Measurements from ENCODE around the gene CABP7. TPM values are rescaled to one million over a fixed set of nuclear protein-coding genes. Genes with fewer than 3 reads are reported as not detected.

Gene CABP7
- total and polyA plus RNA-seq, 2 of the 8 experiments (the other 6 are each of a cell fraction or from before 2014, with no cell fraction given), result 0.20 to 0.36 TPM

DNA sequence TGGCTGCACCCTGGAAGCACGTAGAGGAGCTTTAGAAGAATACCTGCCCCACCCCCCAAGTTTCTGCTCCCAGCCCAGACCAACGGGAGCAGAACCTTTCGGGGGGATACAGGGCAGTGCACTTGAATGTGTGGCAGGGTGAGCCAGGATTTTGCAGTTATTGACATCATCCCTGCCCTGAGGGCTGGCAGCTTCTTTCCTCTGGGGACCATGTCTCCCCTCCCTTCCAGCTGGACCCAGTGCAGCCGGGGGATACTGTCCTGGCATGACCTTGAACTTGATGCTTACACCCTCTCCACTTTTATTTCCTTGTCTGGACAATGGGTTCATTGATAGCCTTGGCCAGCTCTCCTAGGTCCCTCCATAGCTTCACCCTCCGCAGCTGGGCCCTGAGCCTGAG, 4.1 kb upstream of the CABP7 start:
- CTCF ChIA-PET (ENCODE audit: partially characterized antibody), result interaction anchor here (0.9 to 4.1 kb wide), 11 partner anchors 8 to 289 kb away, joined by 3 to 25 read pairs (median 5); no protein-coding TSS in a partner anchor
- Histone ChIP-seq H3K23me2 (ENCODE audit: low read depth, low read length) (peaks cover 3% of the 10 kb centered on the region; the same call in 1 of the 2 replicates), H2AK5ac (ENCODE audit: low read depth, low read length) (no peak overlapping the region), H3K4me2 (ENCODE audit: insufficient read depth in 1 of 2, low read depth in 2 of 2, low read length in 2 of 2) (no peak overlapping the region), H4K91ac (replicated peaks; ENCODE audit: insufficient read length, low read length) (no peak overlapping the region), H2BK5ac (ENCODE audit: low read depth, low read length) (no peak overlapping the region), H3K56ac (replicated peaks; ENCODE audit: insufficient read length, low read depth, low read length) (no peak overlapping the region), H3K79me1 (ENCODE audit: low read depth, low read length) (no peaks in the 10 kb centered on the region; the same call in 1 of the 2 replicates), H3K4me1 (replicated peaks in 1 of 4; ENCODE audit: control insufficient read depth in 3 of 4, insufficient read depth in 4 of 4, low read length in 3 of 4) (peaks cover 0 to 5% (median 3%) of the 10 kb centered on the region in 4 experiments; a peak in 5 of 7 replicates), H3K23ac (ENCODE audit: insufficient read length) (no peak overlapping the region), H3K27ac (ENCODE audit: low read depth, low read length) (no peak overlapping the region), H3K4me3 (ENCODE audit: extremely low read depth in 1 of 4, insufficient read depth in 2 of 4, low read depth in 3 of 4, low read length in 4 of 4) (no peak overlapping the region), H4K5ac (ENCODE audit: insufficient read length, low read depth, low read length) (no peak overlapping the region), H3K14ac (ENCODE audit: insufficient read length) (no peak overlapping the region), H3K18ac (ENCODE audit: extremely low read depth, low read length) (no peak overlapping the region), H2BK20ac (ENCODE audit: low read length) (no peak overlapping the region), H3K4ac (replicated peaks; ENCODE audit: insufficient read length, low read depth, low read length) (no peak overlapping the region), H3K27me3 (replicated peaks in 1 of 4; ENCODE audit: control insufficient read depth in 3 of 4, extremely low read depth in 1 of 4, insufficient read depth in 3 of 4, low read length in 3 of 4) (peaks cover 14 to 23% (median 20%) of the 10 kb centered on the region in 4 experiments), H2AFZ (ENCODE audit: low read length) (no peak overlapping the region), H4K20me1 (replicated peaks in 1 of 2; ENCODE audit: control insufficient read depth in 1 of 2, insufficient read depth in 2 of 2, low read length in 2 of 2) (peaks cover 0 to 4% of the 10 kb centered on the region in 2 experiments), H3K9ac (replicated peaks in 1 of 4; ENCODE audit: extremely low read depth in 1 of 4, low read depth in 3 of 4, low read length in 3 of 4) (no peak overlapping the region), H4K8ac (ENCODE audit: extremely low read depth, insufficient read depth, low read length) (no peak overlapping the region), H2BK12ac (ENCODE audit: low read depth, low read length) (no peak overlapping the region), H2BK120ac (replicated peaks; ENCODE audit: low read depth, low read length) (no peak overlapping the region), H2BK15ac (ENCODE audit: low read length) (no peak overlapping the region), H3K79me2 (ENCODE audit: control insufficient read depth in 1 of 2, insufficient read depth in 2 of 2, low read length in 2 of 2) (no peaks in the 10 kb centered on the region), H3K36me3 (ENCODE audit: control insufficient read depth in 2 of 4, insufficient read depth in 4 of 4, low read length in 3 of 4) (no peaks in the 10 kb centered on the region), H3K9me3 (ENCODE audit: insufficient read depth in 2 of 2, low read depth in 1 of 2, low read length in 1 of 2) (no peaks in the 10 kb centered on the region)
- TF ChIP-seq SIRT6 (IDR thresholded peaks at IDR 0.05; ENCODE audit: low read length) (no peak), EP300 (IDR thresholded peaks at IDR 0.05; ENCODE audit: borderline replicate concordance in 1 of 2, low read depth in 2 of 2, low read length in 2 of 2) (no peak), NANOG (IDR thresholded peaks at IDR 0.05; ENCODE audit: insufficient read depth, low read depth, low read length, poor library complexity, severe bottlenecking) (no peak), MAFK (IDR thresholded peaks at IDR 0.05; ENCODE audit: low read depth, low read length) (no peak), GABPA (IDR thresholded peaks at IDR 0.05; ENCODE audit: borderline replicate concordance, insufficient read depth, low read length) (no peak), CHD1 (IDR thresholded peaks at IDR 0.05; ENCODE audit: low read depth, low read length) (no peak), GTF2F1 (IDR thresholded peaks at IDR 0.05; ENCODE audit: borderline replicate concordance, low read depth, low read length) (no peak), BRCA1 (IDR thresholded peaks at IDR 0.05; ENCODE audit: low read depth, low read length) (no peak), KDM4A (IDR thresholded peaks at IDR 0.05; ENCODE audit: low read depth, low read length, severe bottlenecking) (no peak), CBX5 (IDR thresholded peaks at IDR 0.05; ENCODE audit: low read depth, low read length) (no peak), CHD2 (IDR thresholded peaks at IDR 0.05; ENCODE audit: low read length) (no peak), SP4 (IDR thresholded peaks at IDR 0.05; ENCODE audit: low read length) (no peak)
- FAIRE-seq (no peak), DNase-seq (ENCODE audit: low read depth in 1 of 2, low spot score in 2 of 2) (no peak)
- POLR2A ChIA-PET (ENCODE audit: partially characterized antibody), result interaction anchor here (1.1 to 1.3 kb wide), 2 partner anchors 14 to 18 kb away, joined by 3 to 4 read pairs; no protein-coding TSS in a partner anchor
- 87% methylated on average over 5 of the region's 5 CpGs; no CpG with 5 or more reads in 1 of the 2 experiments for WGBS, 2 experiments (ENCODE audit: extremely low coverage in 1 of 2, insufficient coverage in 1 of 2, insufficient read length in 1 of 2, insufficient replicate concordance in 2 of 2, low coverage in 1 of 2, low lambda C conversion rate in 2 of 2, missing lambda C conversion rate in 1 of 2)

Data from H1 (cell line).